ENCODE measurements around the gene CCNK.

The CCNK gene

DNA sequence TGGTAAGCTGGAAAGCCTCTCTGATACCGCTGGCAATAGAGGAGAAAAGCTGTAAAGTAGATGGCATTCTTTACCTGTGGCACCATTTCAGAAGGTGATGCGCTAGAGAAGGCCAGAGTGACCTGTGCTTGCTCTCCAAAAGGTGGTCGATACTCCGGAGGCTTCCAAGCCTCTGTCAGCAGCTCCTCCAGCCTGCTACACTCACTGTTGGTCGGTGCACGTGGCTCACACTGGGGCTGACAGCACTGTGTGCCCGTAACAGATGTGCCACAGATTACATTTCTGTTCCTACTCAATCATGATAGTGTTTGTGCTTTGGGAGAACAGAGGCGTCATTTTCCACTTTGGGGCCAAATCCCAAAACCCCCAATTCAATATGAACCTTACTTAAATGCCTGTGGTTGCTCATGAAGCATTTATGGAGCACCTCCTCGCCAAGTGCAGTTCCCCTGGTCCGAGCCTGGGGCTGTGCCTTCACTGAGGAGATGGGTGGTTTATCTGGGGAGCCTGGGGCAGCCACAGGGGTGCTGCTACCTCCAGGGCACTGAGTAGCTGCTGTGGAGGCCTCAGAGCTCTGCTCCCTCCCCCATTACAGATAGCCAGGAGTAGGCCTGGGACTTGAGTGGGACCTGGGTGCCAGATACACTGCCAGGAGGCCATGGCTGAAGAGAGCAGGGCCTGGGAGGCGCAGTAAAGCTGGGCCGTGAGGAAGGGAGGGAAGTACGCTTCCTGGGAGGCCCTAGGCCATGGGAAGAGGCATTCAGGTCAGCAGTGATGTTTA lies 26.8 kb downstream of the CCNK start:
- DNase-seq (ENCODE audit: low read depth): no peak

DNA sequence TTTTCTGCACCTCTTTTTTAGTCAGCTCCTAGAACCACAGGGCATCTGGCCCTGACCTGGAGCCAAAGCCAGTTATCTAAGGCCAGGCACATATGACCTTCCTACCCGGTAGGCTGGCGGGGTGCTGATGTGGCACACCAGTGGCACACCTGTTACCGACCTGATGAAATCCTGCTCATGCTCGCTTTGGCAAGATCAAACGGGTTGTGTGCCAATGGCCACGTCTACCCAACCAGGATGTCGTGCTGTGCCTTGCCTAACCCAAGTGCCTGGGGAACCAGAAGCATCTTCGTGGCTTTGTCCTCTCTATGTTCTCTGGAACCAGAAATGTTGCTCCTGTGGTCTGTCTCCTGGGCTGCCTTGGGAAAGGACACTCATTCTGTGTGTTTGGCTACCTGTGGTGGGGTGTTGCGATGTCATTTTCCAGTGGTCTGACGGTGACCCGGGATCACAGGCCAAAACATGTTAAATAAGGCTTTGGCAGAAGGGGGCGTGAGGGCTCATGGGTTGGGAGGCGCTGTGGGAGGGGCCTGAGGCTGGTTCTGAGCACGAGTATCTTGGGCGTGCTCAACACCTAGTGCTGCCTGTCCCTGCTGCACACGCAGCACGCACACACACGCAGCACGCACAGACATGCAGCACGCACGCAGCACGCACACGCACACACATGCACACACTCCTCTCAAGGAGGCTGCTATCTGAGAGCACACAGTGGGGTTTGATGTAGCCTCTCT lies 27.9 kb downstream of the CCNK start:
- DNase-seq (ENCODE audit: low read depth): no peak

DNA sequence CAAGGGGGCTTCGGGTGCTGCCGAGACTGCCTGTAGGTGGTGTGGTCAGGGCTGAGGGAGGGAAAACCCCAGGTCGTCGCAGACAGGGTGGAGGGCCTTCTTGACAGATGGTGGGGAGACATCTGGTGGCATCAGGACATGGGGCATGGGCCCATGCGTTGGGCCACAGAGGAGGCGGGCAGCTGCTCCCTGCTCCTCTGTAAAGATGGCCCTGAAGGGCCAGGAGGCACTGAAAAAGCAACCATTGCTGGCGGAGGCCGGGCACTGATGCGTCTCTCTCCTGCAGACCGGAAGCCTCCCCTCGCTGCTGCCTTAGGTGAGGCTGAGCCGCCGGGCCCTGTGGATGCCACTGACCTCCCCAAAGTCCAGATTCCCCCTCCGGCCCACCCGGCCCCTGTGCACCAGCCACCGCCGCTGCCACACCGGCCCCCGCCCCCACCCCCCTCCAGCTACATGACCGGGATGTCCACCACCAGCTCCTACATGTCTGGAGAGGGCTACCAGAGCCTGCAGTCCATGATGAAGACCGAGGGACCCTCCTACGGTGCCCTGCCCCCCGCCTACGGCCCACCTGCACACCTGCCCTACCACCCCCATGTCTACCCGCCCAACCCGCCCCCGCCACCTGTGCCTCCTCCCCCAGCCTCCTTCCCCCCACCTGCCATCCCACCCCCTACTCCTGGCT lies 28.8 kb downstream of the CCNK start:
- DNase-seq (ENCODE audit: low read depth): no peak

DNA sequence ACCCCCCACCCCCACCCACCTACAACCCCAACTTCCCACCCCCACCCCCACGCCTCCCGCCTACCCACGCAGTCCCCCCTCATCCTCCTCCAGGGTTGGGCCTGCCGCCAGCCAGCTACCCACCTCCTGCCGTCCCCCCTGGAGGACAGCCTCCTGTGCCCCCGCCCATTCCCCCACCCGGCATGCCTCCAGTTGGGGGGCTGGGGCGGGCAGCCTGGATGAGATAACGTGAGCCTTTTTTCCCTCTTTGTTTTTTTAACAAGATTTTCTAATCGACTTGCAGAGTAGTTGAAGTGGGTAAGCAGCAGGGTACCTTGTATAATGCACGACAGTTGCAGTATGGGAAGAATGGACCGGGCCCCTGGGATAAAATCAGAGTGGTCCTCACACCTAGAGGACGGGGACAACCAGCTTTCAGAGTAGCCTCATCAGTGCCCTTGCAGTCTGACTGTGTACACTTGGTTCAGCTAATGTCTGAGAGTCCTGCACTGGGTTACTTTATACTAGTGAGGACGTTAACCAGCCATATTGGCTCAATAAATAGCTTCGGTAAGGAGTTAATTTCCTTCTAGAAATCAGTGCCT lies 29.4 kb downstream of the CCNK start:
- DNase-seq (ENCODE audit: low read depth): no peak

DNA sequence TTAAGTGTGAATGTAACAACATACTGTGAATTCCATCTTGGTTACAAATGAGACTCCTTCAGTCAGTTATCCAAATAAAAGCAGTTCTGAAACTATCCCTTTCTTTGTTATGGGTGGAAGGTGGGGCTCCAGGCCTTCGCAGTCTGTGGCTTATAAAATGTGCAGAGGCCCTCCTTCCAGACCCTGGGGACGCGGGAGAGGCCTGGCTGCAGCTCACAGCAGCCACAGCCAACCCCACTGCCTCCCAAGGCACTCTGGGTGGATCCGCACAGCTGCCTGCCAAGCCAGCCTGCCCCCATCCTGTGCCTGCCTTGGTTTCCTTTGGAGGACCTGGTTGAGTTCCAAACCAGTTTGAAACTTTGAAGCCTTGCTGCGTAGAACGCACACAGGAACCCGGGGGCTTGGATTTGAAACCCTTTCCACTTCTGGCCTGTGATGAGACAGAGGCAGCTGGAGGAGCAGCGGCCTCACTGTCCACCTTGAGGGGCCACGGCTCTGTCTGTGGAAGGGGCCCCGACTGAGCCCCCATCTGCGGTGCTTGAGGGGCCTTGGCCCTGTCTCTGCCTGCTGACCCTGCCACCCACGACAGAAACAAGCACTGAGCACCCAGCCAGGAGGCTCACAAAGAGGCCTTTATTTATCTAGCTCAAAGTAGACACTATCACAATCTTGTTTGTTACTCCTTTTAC lies 30.4 kb downstream of the CCNK start:
- no peak for DNase-seq (ENCODE audit: low read depth)

DNA sequence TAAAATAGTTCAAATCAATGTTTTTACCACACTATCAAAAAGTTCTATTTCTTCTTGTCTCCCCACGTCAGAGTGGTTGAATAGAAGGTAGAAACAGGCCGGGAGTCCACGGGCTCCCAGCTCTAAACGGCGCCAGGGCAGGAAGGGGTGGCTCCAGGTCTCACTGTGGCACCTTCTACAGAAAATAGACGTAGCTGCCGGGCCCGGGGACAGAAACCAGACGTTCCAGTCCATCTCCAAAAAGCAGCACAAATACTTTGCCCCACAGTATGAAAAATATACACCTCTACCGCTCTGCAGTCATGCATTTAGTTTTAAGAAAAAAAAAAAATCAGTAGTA lies 30.9 kb downstream of the CCNK start:
- DNase-seq (ENCODE audit: low read depth): no peak

DNA sequence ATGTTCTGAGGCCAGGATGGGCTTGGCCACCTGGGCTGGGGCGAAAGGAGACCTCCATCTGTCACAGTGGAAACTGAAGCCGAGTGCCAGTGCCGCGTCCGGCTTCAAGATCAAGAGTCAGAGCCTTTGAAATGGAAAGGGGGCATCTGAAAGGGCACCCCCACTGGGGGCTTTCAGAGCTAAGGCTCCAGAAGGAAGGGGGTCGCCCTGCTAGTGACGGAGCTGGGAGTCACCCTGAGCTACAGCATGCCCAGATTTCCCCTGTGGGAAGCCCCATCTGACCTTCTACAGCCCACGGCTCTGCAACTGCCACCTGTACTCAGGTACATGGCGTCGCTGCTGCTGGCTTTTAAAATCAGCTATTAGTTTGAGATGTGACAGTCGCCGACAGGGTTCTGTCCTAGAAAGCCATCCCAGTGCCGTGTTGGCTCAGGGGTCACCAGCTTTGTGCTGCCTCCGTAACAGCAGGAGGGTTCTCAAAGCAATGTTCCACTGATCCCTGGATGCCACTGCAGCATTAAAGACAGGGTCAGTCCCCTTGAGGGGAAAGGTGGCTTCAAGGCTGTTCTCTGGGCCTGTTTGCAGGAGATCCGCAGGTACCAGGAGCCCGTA lies 31.5 kb downstream of the CCNK start:
- no peak for DNase-seq (ENCODE audit: low read depth)

DNA sequence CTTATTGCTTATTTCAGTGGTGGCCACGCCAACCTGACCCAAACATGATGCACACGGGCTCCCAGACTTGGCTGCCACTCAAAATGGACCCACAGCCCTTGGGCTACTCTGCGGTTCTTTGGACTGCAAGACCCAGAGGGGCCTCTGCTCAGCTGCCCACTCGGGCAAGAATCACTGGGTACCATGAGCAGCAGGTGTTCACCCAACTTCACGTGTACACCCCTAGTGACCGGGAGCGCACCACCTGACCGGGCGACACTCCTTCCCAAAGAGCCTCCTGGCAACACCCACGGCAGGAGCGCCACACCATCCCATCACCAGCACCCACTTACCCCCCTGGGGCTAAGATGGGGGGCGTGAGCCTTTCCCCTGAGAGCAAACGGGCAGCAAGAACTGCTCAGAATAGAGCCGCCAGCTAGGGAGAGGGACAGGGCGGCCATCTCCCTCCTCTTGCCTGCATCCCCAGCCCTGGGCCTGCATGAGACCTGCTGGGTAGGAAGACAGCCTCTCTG lies 32.0 kb downstream of the CCNK start:
- DNase-seq (ENCODE audit: low read depth): no peak

DNA sequence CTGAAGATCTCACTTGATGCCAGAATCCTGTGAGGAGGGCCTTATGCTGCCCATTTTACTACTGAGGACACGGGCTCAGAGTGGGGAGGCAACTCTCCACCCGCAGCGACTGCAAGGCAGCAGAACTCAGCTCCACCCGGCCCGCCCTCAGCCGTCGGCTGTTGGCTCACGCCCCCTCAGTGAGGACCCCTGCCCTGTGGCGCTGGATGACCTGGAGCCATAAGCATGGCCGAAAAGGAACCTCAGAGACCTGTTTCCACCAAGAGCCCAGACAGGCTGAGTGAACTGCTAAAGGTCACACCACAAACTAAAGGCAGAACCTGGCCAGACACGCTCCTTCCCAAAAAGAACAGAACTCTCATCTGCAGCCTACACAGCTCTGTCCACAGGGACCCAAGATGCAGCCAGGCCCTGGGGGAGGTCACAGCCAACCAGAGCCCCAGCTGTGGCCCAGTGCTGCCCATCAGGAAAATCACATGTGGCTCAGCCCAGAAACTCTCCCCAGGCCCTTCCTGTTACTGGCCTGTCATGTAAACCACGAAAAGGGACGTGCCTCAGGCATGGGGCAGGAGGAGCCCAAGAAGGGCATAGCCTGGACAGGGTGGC lies 32.8 kb downstream of the CCNK start:
- no peak for DNase-seq (ENCODE audit: low read depth)

DNA sequence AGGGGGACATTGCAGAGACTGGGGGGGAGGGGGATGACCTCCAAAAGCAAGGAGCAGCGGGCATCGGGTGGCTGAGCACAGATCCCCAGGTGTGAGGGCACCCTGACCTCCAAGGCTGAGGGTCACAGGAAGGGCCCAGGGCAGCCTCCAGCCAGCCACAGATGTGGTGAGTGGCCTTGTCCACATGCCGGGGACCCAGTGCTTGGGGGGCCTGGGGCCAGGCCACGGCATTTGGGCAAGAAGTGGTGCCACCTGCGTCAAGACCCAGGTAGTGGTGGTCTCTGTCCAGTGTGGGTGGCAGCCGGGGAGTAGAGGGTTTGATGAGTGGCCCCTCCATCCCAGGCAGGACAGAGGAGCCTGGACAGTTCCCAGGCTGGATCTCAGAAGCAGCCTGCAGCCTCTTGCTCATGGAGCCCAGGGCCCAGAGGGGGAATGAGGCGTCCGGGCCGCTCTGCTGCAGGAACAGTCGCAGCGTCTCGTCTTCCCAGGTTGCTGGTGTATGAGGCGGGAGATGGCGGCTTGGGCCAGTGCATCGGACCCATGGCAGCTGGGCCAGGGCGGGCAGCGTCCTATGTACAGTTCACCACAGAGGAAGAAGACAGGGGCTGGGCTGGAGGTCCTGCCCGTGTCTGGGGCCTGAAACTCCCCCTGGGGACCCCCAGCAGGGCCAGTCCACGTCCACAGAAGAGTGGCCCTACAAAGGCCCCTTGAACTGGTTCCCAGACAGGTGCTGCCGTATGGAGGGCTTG lies 33.5 kb downstream of the CCNK start:
- DNase-seq (ENCODE audit: low read depth): no peak

DNA sequence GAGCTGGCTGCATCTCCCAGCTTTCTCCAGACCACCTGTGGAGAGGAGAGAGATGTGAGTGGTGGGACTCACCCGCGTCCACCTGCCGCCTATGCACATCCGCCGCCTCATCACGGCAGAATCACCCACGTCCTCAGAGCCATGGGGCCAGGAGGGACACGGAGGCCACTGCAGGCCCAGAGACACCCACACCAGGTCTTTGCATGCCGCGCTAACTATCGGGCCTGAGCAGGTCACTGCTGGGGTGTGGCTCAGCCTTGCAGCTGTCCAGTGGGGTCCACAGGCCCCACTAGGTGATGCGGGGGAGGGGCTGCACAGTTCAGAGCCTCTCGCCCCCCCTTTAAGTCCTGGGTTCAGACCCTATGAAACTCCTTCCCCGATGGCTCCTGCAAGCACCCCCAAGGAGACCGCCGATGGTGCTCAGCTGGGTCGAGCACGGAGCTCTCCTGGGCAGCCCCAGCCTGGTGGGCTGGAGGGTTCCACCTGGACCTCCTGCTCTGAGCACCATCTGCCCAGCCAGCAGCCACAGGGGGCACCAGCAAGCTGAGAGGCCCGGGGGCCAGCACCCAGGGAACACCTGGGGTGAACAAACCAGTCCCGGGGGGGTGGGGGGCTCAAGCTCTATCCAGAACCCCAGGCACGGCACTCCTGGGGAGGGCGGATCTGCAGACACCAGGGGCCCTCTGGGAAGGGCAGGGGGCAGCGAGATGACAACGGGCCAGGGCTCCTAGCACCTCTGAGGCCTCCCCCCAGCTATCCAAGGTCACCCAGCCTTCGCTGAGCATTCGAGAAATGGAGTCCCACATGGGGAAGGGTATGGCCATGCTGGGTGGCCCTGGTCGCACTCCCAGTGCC lies 34.3 kb downstream of the CCNK start:
- no peak for DNase-seq (ENCODE audit: low read depth)

DNA sequence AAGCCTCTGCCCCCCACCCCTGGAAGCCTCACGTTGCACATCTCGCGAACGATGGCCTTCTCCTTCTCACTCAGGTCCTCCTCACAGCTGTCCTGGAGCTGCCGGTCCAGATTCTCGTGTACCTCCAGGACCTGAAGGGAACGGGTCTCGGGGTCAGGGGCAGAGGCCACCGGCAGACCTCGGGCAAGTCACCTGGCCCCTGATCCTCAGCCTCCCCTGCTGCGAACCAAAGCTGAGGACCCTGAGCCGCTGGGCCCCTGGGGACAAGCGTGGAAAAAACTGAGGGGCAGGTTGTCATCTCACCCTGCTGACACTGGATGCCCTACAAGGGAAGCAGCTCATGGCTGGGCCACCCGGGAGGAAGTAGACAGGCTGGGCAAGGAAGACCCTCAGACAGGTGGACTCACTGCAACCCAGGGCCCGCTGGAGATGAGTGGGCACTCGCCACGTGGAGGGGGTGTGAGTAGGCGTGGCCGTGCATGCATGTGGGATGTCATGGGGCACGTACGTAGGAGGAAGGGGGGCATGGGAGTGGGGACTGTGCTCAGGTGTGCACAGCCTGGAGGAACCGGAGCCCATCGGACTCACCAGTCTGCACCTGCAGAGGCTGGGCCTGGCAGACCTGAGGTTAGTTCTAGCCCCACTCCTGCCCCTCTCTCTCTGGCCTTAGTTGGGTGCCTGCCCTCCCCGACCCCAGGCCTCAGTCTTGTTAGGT lies 35.1 kb downstream of the CCNK start:
- no peak for DNase-seq (ENCODE audit: low read depth)

DNA sequence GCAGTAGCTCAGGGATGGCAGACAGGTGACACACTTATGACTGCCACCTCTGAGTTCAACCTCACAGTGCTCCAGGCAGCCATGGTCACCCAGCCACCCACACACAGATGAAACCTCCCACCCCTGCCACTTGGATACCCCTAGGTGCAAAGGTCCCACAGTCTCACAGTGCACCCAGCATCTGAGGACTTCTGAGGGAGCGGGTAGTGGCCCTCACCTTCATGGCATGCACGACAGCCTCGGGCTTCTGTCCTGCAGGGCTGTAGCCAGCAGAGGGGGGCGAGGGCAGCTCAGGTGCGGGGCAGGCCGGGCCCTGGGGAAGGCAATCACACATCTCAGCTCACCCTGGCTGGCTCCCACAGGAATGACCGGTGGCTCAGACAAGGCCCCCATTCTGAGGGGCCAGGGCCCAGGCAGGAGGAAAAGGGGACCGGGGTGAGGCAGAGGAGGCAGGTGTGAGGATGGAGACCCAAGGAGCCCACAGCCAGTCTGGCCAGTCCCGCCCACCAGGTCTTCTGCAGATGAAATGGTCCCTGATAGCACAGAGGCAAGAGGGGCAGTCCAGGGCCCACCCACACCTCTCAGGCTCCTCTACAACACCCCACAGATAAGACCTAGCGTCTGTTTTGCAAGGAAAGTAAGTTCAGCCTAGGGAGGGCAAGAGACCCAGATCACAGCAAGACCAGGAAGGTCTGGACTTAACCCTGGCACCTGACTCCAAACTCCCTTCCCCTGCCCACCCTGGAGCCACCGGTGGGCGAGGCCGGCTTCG lies 35.8 kb downstream of the CCNK start:
- DNase-seq (ENCODE audit: low read depth): no peak

DNA sequence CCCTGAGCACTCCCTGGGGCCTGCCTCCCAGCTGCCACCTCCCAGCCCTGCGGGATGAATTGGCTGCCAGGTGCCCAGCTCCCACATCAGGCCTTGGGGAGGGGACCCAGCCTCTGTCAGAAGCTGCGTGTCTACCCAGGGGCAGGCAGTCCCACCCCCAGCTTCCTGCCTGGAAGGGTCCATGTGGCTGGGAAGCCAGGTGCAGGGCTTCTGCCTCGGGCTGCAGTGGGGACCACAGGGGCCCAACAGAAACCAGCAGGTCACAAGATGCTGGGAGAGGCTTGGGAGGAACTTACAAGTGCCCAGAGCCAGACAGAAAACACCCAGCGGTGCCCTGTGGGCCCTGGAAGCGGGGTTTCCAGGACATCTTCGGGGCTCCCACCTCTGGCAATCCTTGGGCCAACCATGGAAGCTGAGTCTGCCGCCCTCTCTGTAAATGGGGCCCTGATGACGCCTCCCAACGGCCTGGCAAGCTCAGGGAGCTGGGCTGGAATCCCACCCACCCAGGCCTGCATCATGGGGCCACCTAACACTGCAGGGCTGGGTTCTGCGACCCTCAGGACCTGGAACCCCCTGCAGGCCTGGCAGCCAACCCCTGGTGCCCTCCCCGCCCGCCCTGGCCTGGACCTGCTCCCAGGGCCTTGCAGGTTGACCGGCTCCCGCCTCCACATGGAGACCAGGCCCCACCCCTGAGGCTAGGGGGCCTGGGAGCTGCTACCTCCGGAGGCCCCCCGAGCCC lies 36.6 kb downstream of the CCNK start:
- no peak for DNase-seq (ENCODE audit: low read depth)

DNA sequence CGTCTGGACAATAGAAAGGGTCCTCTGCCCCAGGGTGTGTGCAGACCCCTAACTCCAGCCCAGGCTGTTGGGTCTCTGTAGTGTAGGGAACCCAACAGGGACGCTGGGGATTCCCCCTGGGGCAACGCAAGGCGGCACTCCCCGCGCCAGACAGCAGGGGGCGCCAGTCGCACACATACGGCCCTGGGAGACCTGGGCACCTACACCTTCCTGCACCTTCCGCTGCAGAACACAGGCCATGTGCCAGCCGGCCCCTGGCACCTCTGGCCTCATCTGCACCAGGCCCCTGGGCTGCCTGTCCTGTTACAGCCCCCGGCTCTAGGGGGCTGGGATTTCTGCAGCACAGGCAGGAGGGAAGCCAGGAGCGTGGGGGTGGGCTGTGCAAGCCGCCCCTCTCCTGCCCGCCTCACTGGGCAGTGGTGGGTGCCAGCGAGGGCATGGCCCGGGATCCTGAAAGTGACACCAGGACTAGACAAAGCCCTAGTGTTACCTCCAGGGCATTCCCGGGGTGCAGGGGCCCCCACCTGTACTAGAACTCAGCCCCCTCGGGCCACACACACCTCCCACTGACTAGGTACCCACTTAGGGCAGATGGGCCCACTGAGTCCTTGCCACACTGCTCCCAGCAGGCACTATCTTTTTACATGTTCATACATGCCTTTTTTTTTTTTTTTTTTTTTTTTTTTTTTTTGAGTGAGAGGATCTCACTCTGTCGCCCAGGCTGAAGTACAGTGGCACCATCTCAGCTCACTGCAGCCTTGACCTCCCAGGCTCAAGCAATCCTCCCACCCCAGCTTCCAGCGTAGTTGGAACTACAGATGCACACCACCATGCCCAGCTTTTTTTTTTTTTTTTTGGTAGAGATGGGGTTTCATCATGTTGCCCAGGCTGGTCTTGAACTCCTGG lies 37.5 kb downstream of the CCNK start:
- DNase-seq (ENCODE audit: low read depth): peak; percentile 69

DNA sequence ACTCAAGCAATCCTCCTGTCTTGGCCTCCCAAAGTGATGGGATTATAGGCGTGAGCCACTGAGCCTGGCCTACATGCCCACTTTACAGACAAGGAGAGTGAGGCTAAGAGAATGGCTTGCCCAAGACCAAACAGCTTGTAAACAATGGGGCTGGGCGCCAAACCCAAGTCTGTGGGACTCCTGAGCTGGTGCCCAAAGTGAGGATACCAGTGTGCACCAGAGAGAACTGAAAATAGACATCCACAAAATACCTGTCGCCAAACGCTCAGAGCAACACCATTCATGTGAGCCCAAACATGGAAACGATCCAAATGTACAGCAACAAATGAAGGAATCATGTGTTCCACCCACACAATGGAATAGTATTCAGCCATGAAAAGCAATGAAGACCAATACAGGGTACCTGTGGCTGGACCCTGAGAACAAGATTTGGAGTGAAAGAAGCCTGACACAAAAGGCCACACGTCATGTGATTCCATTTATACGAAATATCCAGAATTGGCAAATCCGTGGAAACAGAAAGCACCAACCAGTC lies 38.2 kb downstream of the CCNK start:
- DNase-seq (ENCODE audit: low read depth): no peak

Measured in ELR (cell line).